NCI-H2171 treated with DMSO at 0.1 percent for 48 hours (cell line): ENCODE results near the gene VPS50.
A peak's percentile ranks its signal among the peaks of the same experiment; 100 is the strongest.
"Not testable (repeated sequence)": the region's sequence is repeated elsewhere in the genome, so short reads cannot be mapped to it uniquely, and the experiment has no call there.

Source experiments
- DNase-seq: peaks from one replicate; lab custom pipeline; 2025; lab: John Stamatoyannopoulos, UW

Gene VPS50

GRCh38 chr7:93238748-93239147, 6.6 kb downstream of the VPS50 start:
- DNase-seq = no peak

GRCh38 chr7:93239824-93240223, 7.7 kb downstream of the VPS50 start:
- DNase-seq = no peak

- DNase-seq = no peak
Measured at GRCh38 chr7:93242106-93242505, 9.9 kb downstream of the VPS50 start.

DNA sequence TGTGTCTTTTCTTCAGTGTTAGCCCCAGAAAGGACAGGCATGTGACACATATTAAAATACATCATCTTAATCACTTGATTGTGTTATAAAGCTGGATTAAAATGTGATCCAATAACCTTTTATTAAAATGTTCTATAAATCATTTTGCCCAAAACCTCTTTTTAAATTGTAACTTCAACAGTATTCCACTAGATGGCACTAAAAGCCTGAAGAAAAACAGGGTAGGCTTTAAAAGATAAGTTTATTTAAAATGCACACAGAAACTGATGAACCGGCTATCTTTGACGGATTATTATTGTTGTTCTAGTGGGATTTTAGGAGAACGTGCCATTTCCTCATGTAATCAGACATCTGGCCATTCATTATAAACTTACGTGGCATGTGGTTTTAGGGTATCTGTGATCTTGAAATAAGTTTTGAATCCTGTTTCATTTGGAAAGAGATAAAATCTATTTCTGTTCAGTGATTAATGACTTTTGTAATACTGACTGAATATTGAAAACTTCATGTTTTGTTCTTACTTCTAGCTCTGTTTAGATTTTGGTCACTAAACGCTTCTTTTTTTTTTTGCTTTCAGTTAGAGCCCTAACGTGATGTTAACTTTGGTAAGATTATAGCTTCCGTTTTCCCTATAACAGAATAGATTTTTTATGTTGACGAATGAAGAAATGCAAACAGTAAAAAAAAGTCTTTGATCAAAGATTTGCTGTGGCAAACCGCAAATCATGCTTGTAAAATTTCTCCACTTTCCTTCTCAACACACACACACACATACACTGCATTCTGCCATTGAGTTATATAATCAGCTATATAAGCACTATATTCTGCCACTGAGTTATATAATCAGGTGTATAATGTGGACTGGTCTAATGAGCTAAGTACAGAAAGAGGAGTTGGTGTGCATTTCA, 13.6 kb downstream of the VPS50 start:
- peak; percentile 51 for DNase-seq

GRCh38 chr7:93249491-93250148, 17.5 kb downstream of the VPS50 start:
- DNase-seq = no peak

DNA sequence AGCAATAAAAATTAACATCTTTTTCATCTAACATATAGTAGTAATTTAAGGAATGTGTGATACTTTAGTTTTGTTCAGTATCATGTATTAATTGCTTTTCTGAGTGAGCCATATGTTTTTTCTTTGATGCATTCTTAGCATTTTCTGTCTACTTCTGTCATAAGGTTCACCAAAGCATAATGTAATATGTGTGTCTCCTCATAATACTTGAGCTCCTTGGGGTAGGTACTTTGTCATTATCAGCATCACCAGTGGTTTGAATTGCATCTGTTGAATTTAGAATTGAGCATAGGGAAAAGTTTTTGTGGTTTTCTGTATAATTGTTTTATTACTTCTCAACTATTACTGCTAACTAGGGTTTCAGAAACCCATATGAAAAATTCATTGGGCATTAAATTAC, 26.5 kb downstream of the VPS50 start:
- no peak for DNase-seq

DNA sequence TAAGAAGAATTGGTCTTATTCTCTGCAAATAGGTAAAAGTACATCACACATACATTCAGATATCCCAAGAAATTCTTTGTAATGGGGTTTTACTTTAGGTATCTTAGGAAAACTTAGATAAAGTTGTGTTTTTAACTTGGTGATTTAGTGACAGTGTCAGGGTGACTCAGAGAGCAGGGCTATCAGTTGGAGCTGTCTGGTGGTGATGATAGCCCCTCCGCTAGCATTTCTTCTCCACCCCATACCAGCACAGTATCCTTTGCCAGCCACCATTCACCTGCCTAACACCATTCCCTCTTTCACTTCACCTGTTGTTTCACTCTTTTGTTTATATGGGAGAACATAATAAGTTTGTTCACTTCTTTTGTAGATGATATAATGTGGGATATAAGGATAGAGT, 30.4 kb downstream of the VPS50 start:
- DNase-seq = no peak

GRCh38 chr7:93265220-93265619, 33.1 kb downstream of the VPS50 start:
- no peak for DNase-seq

GRCh38 chr7:93279541-93279940, 47.4 kb downstream of the VPS50 start:
- DNase-seq = no peak

DNA sequence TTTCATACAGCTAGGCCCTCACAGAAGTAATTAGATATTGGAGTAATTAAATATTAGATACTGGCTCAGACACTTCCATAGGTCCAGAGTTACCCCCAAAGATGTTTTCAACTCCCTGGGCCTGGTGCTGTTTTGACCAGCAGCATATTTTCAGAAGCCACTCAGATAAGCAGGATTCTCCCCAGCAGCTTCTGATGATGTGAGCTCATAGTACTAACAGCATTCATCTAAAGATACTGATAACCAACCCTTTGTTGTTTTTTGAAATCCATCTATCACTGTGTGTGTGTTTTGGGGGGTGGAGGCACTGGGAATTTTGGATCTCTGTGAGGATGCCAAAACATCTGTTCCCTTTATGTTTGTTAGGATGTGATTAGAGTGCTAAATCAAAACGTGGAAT, 52.7 kb downstream of the VPS50 start:
- DNase-seq = no peak

GRCh38 chr7:93293229-93293628, 61.1 kb downstream of the VPS50 start:
- DNase-seq = no peak

DNA sequence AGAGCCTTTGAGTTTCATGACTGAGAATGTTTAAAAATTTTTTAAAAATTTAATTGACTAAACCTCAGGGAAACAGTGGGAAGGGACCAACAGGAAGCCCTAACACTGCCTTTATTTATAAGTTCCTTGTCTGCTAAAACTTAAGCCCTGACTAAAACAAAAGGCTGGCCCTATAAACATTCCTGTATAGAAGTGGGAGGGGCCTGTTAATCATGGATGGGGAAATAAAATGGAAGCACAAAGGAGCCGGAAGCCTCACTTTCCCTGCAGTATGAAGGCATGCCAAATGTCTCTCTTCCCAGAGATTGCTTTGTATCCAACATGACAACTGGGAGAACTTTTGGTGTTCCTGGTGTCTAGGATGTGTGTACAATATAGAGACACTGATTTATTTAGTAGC, 66.0 kb downstream of the VPS50 start:
- DNase-seq = no peak

DNA sequence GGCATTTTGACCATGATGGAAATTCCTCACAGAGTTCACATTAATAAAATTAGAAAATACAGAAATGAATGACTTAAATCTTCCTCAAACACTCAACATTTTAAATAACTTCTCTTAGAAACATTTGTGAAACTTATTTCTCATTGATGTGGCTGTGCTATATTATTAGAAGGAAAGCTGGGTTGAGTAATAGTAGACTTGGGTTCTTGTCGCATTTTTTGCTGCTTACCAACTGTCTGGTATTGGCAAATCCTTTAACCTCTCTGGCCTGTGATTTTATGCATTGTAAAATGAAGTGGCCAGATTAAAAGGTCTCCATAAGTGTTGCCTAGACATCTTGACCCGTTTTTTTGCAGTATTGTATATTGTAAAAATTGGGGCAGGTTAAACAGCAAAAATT, 66.5 kb downstream of the VPS50 start:
- DNase-seq = no peak

GRCh38 chr7:93301736-93302135, 69.6 kb downstream of the VPS50 start:
- no peak for DNase-seq

DNA sequence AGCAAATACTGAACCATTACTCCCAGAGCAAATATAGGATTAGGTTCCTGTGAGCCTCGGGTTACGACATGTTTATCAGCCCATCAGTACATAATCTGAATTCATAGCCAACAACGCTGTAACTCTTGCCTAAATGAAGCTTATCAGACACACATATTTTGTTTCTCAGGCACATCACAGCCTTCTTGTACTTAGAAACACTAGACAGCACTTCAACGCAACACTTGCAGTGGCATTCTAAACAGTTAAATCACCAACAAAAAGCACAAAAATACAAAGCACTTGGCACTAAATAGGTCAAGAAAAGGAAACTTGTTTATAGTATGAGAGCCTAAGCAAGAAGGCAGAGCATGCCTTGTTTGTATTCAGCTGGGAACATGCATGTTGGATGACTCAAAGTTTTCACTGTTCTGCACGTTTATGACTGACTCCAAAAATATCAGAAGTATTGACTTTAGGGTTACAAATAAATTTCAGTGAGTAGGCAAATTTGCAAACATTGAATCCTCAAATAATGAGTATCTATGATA, 75.0 kb downstream of the VPS50 start:
- no peak for DNase-seq

DNA sequence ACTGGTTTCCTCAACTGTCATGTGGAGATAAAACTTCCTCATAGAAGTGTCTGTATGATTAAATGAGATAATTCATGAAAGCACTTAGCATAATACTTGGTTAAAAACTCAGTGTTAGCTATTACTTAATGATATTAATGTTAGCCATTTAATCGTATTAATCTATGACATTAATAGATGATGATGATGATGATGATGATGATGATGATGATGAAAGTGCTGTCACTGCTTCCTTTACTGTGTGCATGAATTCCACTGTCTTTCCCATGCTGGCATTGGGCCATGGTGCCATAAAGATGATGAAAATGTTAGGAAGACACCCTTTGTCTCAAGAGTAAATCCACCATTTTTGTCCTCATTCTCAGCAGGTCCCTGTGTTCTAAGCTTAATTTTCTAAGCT, 75.8 kb downstream of the VPS50 start:
- DNase-seq = no peak

DNA sequence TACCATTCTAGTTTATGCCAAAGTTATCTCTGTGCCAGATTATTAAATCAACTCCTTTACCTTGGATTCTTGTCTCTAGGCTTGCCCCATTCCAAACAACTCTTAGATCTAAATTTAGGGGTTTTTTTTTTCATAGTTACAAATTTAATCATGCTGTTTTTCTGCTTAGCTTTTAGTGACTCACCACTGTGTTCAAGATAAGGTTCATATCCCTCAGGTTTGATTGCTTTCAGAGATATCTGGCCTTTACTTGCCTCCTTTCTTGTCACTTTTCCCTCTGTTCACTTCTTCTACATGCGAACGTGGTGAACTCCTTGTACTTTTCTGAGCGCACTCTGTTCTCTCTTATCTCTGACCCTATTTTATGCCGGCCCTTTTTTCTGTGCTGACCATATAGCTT, 78.2 kb downstream of the VPS50 start:
- no peak for DNase-seq

DNA sequence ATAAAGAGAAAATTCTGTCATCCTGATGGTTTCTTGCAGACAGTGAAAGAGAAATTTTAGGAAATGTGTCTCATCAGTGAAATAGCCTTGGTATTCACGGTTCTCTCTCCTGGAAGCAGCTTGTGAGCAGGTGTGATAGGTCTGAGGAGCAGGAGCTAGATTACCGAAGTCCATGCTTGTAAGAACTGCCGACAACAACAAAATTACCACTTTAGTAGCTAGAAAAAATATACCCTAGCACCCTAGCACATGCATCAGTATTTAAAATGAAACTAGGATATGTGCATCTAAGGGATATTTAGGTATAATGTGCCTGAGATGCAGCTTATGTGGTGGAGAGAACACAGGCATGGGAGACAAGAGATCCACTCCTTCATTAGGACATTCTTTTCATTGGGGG, 82.3 kb downstream of the VPS50 start:
- no peak for DNase-seq

- DNase-seq = no peak
Measured at GRCh38 chr7:93315896-93316295, 83.7 kb downstream of the VPS50 start.

GRCh38 chr7:93316730-93317129, 84.6 kb downstream of the VPS50 start:
- no peak for DNase-seq

DNA sequence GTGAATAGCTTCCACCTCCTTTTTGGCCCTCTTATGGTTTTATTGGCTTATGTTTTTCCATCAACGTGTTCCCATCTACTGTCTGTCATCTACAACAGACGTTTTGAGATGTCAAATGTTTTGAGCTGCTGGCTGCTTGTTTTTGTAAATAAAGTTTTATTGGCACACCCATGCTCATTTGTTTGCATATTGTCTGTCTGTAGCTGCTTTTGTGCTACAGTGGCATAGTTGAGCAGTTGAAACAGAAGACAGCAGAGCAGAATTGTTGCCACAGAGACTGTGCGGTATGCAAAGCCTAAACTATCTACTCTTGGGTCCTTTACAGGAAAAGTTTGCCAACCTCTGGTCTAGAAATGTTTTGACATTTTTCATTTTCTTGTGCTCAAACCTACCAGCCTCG, 88.7 kb downstream of the VPS50 start:
- DNase-seq = no peak

DNA sequence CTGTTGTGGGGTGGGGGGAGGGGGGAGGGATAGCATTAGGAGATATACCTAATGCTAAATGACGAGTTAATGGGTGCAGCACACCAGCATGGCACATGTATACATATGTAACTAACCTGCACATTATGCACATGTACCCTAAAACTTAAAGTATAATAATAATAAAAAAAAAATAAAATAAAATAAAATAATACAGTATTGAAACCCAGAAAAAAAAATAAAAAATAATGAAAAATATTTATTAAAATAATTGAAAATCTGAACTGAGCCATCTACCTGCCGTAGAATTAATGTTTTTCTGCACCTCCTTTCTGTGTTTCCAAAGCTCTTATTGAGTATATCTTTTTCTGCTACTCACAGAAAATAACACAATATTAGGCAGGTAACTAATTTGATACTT, 94.1 kb downstream of the VPS50 start:
- not testable (repeated sequence) for DNase-seq

- no peak for DNase-seq
Measured at GRCh38 chr7:93327006-93327633, 95.0 kb downstream of the VPS50 start.
